Endothelial cell of umbilical vein (primary cell): ENCODE results near the gene RGS6.

Source experiments
- CTCF ChIP-seq, 2 donors: IDR thresholded peaks; 1 replicate in 1 of 2; 2 replicates in 1 of 2; pipeline ENCODE4 v1.5.1; 2011; ENCODE audit warnings: low read length in 2 of 2, mild to moderate bottlenecking in 2 of 2, moderate library complexity in 2 of 2, control low read depth in 1 of 2, inconsistent platforms in 1 of 2, low read depth in 1 of 2; ENCODE audit not compliant: insufficient read depth in 1 of 2; ENCODE audit errors: extremely low read depth in 1 of 2
- EZH2 ChIP-seq: IDR thresholded peaks from 2 replicates; pipeline ENCODE4 v1.6.1; 2012; ENCODE audit warnings: borderline replicate concordance, low read depth, mild to moderate bottlenecking, moderate library complexity, low read length, inconsistent platforms; ENCODE audit not compliant: severe bottlenecking
- FOS ChIP-seq: IDR thresholded peaks from 2 replicates; pipeline ENCODE4 v1.6.1; 2011; ENCODE audit warnings: mild to moderate bottlenecking, low read length, moderate library complexity, borderline replicate concordance; ENCODE audit not compliant: insufficient read depth
- GATA2 ChIP-seq: IDR thresholded peaks from 2 replicates; pipeline ENCODE4 v1.7.0; 2011; ENCODE audit warnings: low read depth, mild to moderate bottlenecking, moderate library complexity, mixed read lengths, low read length; ENCODE audit not compliant: insufficient read length, insufficient read depth
- JUN ChIP-seq: IDR thresholded peaks from 2 replicates; pipeline ENCODE4 v1.6.1; 2011; ENCODE audit warnings: borderline replicate concordance, low read depth; ENCODE audit not compliant: insufficient read length, insufficient read depth
- MAX ChIP-seq: IDR thresholded peaks from 2 replicates; pipeline ENCODE4 v1.6.1; 2011; ENCODE audit not compliant: insufficient read depth, insufficient read length
- MYC ChIP-seq: IDR thresholded peaks from one replicate; pipeline ENCODE4 v1.6.1; 2011; ENCODE audit warnings: mild to moderate bottlenecking, low read depth, low read length
- POLR2A ChIP-seq: IDR thresholded peaks from 2 replicates; pipeline ENCODE4 v1.6.1; 2012; ENCODE audit warnings: low read depth, mild to moderate bottlenecking, control low read depth, low read length
- POLR2AphosphoS5 ChIP-seq: IDR thresholded peaks from 2 replicates; pipeline ENCODE4 v1.6.1; 2012; ENCODE audit warnings: low read depth, mild to moderate bottlenecking, control low read depth, low read length, moderate library complexity; ENCODE audit not compliant: insufficient read depth

- TF ChIP-seq POLR2AphosphoS5: no peak
- TF ChIP-seq CTCF (IDR thresholded peaks at IDR 0.05; ENCODE audit: extremely low read depth in 1 of 2, insufficient read depth in 1 of 2, low read depth in 1 of 2, low read length in 2 of 2): no peak
- no peak for TF ChIP-seq EZH2
- no peak for TF ChIP-seq POLR2A
- TF ChIP-seq MAX: no peak
- no peak for TF ChIP-seq GATA2
- no peak for TF ChIP-seq JUN
- TF ChIP-seq MYC: no peak
- no peak for TF ChIP-seq FOS
These were observed 38.0 kb downstream of the RGS6 start for GRCh38 chr14:71970272-71970671.
